Liver (tissue), 9 donors: ENCODE results near the gene GNG3. TPM values are rescaled to one million over a fixed set of nuclear protein-coding genes. Genes with fewer than 3 reads are reported as not detected.

Experiments used
- DNase-seq: peaks from one replicate; pipeline ENCODE4 v3.0.0-alpha.2; 2017; ENCODE audit warnings: low spot score
- H3K27ac ChIP-seq, 2 donors: one replicate each; pipeline ENCODE4 v1.7.0; 2013; ENCODE audit warnings: inconsistent platforms in 2 of 2, low read length in 2 of 2, control low read depth in 1 of 2, low read depth in 1 of 2, mild to moderate bottlenecking in 1 of 2
- H3K27me3 ChIP-seq, 4 donors: one replicate each; pipeline versions ENCODE4 v1.6.1 to v1.7.0; 2013; ENCODE audit warnings: low read length in 3 of 4, inconsistent platforms in 1 of 4, mild to moderate bottlenecking in 1 of 4, moderate library complexity in 1 of 4; ENCODE audit not compliant: control insufficient read depth in 4 of 4, insufficient read depth in 4 of 4
- H3K36me3 ChIP-seq, 4 donors: one replicate each; pipeline versions ENCODE4 v1.6.1 to v1.7.0; 2013; ENCODE audit warnings: low read length in 3 of 4, mild to moderate bottlenecking in 3 of 4, low read depth in 1 of 4, moderate library complexity in 1 of 4; ENCODE audit not compliant: control insufficient read depth in 4 of 4, insufficient read depth in 3 of 4
- H3K4me1 ChIP-seq, 4 donors: one replicate each; pipeline versions ENCODE4 v1.6.1 to v1.7.0; 2013; ENCODE audit warnings: low read length in 3 of 4, mild to moderate bottlenecking in 3 of 4, moderate library complexity in 1 of 4; ENCODE audit not compliant: control insufficient read depth in 4 of 4, insufficient read depth in 4 of 4
- H3K4me3 ChIP-seq, 3 donors: one replicate each; pipeline versions ENCODE4 v1.6.1 to v1.7.0; 2013; ENCODE audit warnings: low read length in 3 of 3, control low read depth in 1 of 3, low read depth in 1 of 3, mild to moderate bottlenecking in 1 of 3
- H3K9ac ChIP-seq, 2 donors: one replicate each; pipeline ENCODE4 v1.7.0; 2013; ENCODE audit warnings: low read length in 2 of 2, mild to moderate bottlenecking in 2 of 2, moderate library complexity in 2 of 2, control low read depth in 1 of 2, low read depth in 1 of 2
- H3K9me3 ChIP-seq, 4 donors: one replicate each; pipeline versions ENCODE4 v1.6.1 to v1.7.0; 2013; ENCODE audit warnings: low read length in 3 of 4; ENCODE audit not compliant: control insufficient read depth in 4 of 4
- CTCF ChIP-seq: fragments of 150-350 bp; IDR thresholded peaks from 2 replicates; pipeline ENCODE4 v1.5.1; 2017; ENCODE audit warnings: improper control_type of control experiment, low read depth, low read length; ENCODE audit not compliant: missing input control
- EGR1 ChIP-seq, 2 donors: IDR thresholded peaks; 2 replicates each; pipeline ENCODE4 v1.6.1; 2016 to 2018; ENCODE audit warnings: antibody characterized with exemption in 2 of 2, low read depth in 2 of 2
- FOXA1 ChIP-seq: IDR thresholded peaks from 2 replicates; pipeline ENCODE4 v1.6.1; 2016; ENCODE audit warnings: antibody characterized with exemption
- FOXA2 ChIP-seq: IDR thresholded peaks from 2 replicates; pipeline ENCODE4 v1.6.1; 2016; ENCODE audit warnings: antibody characterized with exemption
- GABPA ChIP-seq, 2 donors: IDR thresholded peaks in 1 of 2; conservative IDR thresholded peaks in 1 of 2; 2 replicates each; pipeline ENCODE4 v1.6.1; 2016; ENCODE audit warnings: antibody characterized with exemption in 2 of 2, mild to moderate bottlenecking in 1 of 2, moderate library complexity in 1 of 2
- HNF4A ChIP-seq, 2 donors: conservative IDR thresholded peaks; 2 replicates each; pipeline ENCODE4 v1.6.1; 2016; ENCODE audit warnings: antibody characterized with exemption in 2 of 2, mild to moderate bottlenecking in 2 of 2
- HNF4G ChIP-seq: IDR thresholded peaks from 2 replicates; pipeline ENCODE4 v1.6.1; 2016; ENCODE audit warnings: antibody characterized with exemption
- JUND ChIP-seq, 2 donors: IDR thresholded peaks; 2 replicates each; pipeline ENCODE4 v1.6.1; 2016; ENCODE audit warnings: antibody characterized with exemption in 2 of 2
- NR2F2 ChIP-seq: IDR thresholded peaks from 2 replicates; pipeline ENCODE4 v1.6.1; 2016; ENCODE audit warnings: antibody characterized with exemption
- RAD21 ChIP-seq, 2 donors: IDR thresholded peaks; 2 replicates each; pipeline ENCODE4 v1.6.1; 2016; ENCODE audit warnings: antibody characterized with exemption in 2 of 2, mild to moderate bottlenecking in 2 of 2
- REST ChIP-seq: IDR thresholded peaks from 2 replicates; pipeline ENCODE4 v1.6.1; 2016; ENCODE audit warnings: antibody characterized with exemption, mild to moderate bottlenecking
- RXRA ChIP-seq, 2 donors: IDR thresholded peaks; 2 replicates each; pipeline ENCODE4 v1.6.1; 2017 to 2018; ENCODE audit warnings: antibody characterized with exemption in 2 of 2, mild to moderate bottlenecking in 1 of 2
- SP1 ChIP-seq: IDR thresholded peaks from 2 replicates; pipeline ENCODE4 v1.6.1; 2018; ENCODE audit warnings: antibody characterized with exemption, mild to moderate bottlenecking
- TAF1 ChIP-seq: conservative IDR thresholded peaks from 2 replicates; pipeline ENCODE4 v1.6.1; 2016; ENCODE audit warnings: antibody characterized with exemption, mild to moderate bottlenecking
- YY1 ChIP-seq: IDR thresholded peaks from 2 replicates; pipeline ENCODE4 v1.6.1; 2016; ENCODE audit warnings: antibody characterized with exemption, mild to moderate bottlenecking
- ZBTB33 ChIP-seq: IDR thresholded peaks from 2 replicates; pipeline ENCODE4 v1.6.1; 2016; ENCODE audit warnings: antibody characterized with exemption
- WGBS: extraction: QIAGEN DNeasy Blood & Tissue Kit; methylation state at CpG from one replicate; pipeline ENCODE4 v1.1.7; 2013; 5-methylcytosine and 5-hydroxymethylcytosine counted together
- polyA plus RNA-seq, 2 donors: library from polyadenylated mRNA; stranded (reverse) in 1 of 2; unstranded in 1 of 2; fragments of 200-250 nt in 1 of 2; fragments of >200 nt in 1 of 2; fragmentation: Nextera tagmentation in 1 of 2; extraction: Ambion mirVana in 1 of 2; gene quantifications; one replicate each; pipeline versions ENCODE4 v1.2.1 to v1.2.3, GENCODE V29; 2013 to 2015
- total RNA-seq, 2 donors: library from RNA; depleted of rRNA; stranded (reverse); fragments of >200 nt; gene quantifications; one replicate each; pipeline ENCODE4 v1.2.3, GENCODE V29; 2014
- TF ChIP-seq, protein P1 (sequence below): IDR thresholded peaks from 2 replicates; pipeline ENCODE4 v1.6.1; 2016; ENCODE audit warnings: antibody characterized with exemption
- TF ChIP-seq, protein P2 (sequence below): IDR thresholded peaks from 2 replicates; pipeline ENCODE4 v1.6.1; 2016; ENCODE audit warnings: antibody characterized with exemption
- donor health status: healthy.
- donor health status: healthy.
- donor health status: healthy.
- donor health status: healthy.
- donor health status: healthy.

GNG3 gene
- total and polyA plus RNA-seq, 4 donors, result 0.19 TPM; not detected in 3

DNA sequence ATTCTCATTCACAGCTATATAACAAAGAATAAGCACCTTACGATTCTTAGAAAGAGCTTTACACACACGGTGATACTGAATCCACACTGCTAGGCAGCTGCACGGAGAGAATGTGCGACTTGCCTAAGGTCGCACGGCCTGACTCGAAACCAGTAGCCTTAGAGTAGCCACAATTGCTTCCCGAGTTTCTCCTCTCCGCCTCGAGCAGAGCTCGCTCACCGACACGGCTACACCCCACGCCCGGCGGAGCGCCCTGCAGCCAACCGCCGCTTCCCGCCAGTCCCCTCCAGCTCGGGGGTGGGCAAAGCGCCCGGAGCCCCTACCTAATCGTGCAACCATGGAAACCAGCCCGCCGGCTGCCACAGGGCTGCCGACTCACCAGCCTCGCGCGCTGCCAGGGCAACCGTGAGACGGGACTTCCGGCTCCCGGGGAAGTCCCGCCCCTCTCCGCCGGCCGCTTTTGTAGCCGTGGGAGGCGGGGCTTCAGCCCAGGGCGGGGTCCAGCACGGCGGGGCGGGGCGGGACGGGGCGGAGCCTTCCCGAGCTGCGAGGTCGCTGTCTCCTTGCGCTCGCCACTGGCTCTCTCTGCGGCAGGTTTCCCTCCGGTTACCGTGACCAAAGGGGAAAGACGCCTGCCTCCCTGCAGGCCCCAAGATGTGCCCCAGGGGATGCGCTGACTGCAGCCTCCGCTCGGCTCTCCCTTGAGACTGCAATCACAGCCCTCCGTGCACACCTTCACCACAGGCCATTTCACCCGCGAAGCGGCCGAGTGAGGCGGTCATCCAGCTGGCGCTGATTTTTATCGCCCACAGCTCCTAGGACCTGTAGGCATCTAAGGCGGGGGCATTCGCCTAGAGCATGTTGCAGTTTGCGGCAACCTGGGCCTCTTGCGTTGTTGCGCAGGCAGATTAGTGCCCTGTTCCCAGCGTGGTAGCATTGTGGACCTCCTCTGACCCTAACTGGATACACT, 1.3 kb upstream of the GNG3 start (continued):
- no peak for TF ChIP-seq TAF1
- no peak for TF ChIP-seq JUND (IDR thresholded peaks at IDR 0.05)
- TF ChIP-seq ZBTB33, result no peak
- TF ChIP-seq, protein P1, sequence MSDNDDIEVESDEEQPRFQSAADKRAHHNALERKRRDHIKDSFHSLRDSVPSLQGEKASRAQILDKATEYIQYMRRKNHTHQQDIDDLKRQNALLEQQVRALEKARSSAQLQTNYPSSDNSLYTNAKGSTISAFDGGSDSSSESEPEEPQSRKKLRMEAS, result no peak

- Histone ChIP-seq H3K27ac (peak overlapping the region; percentile 79 to 80), H3K27me3 (no peaks in the 10 kb centered on the region), H3K9me3 (no peaks in the 10 kb centered on the region), H3K9ac (peak overlapping the region; percentile 37 to 50), H3K4me1 (peaks cover 14 to 44% (median 35%) of the 10 kb centered on the region in 4 donors), H3K4me3 (peak overlapping the region; percentile 66 to 77 (median 72)), H3K36me3 (peaks cover 0 to 4% (median 1%) of the 10 kb centered on the region in 4 donors)
- 82% methylated on average over 8 of the region's 8 CpGs for WGBS
- TF ChIP-seq FOXA1 (no peak), GABPA (IDR thresholded peaks at IDR 0.05 in 1 of 2, conservative IDR thresholded peaks at IDR 0.05 in 1 of 2) (no peak), RXRA (IDR thresholded peaks at IDR 0.05) (no peak), JUND (IDR thresholded peaks at IDR 0.05) (no peak), TAF1 (no peak), EGR1 (IDR thresholded peaks at IDR 0.05; ENCODE audit: low read depth in 2 of 2) (no peak), RAD21 (IDR thresholded peaks at IDR 0.05) (no peak), FOXA2 (no peak), HNF4A (conservative IDR thresholded peaks at IDR 0.05) (no peak), SP1 (no peak), CTCF (no peak), REST (no peak), NR2F2 (no peak), ZBTB33 (no peak), YY1 (no peak), HNF4G (no peak)
- TF ChIP-seq, protein P1, result no peak
- TF ChIP-seq, protein P2, sequence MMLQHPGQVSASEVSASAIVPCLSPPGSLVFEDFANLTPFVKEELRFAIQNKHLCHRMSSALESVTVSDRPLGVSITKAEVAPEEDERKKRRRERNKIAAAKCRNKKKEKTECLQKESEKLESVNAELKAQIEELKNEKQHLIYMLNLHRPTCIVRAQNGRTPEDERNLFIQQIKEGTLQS, result no peak
- DNase-seq, result no peak
Observed at GRCh38 chr11:62706850-62707247, 627 bp upstream of the GNG3 start.
